Calu3 (cell line): ENCODE measurements around the gene MYO7A. TPM values are rescaled to one million over a fixed set of nuclear protein-coding genes. Genes with fewer than 3 reads are reported as not detected.

Source experiments
- Bru-seq: library from RNA; stranded (reverse); fragments of 400-500 nt; gene quantifications from one replicate; lab custom pipeline; 2021; lab: Mats Ljungman, UMichigan
- BruChase-seq, 2 experiments: library from RNA; stranded (reverse); fragments of 400-500 nt; gene quantifications; one replicate each; lab custom pipeline; 2021; lab: Mats Ljungman, UMichigan
- BruUV-seq: library from RNA; stranded (reverse); fragments of 400-500 nt; replicated peaks from 2 replicates; lab custom pipeline; 2021; lab: Mats Ljungman, UMichigan
- CTCF ChIA-PET: fragments of 300-600 bp; sonication (Branson Sonifier 250); formaldehyde crosslinking; loops from one replicate; lab custom pipeline; 2022; ENCODE audit warnings: antibody characterized with exemption; lab: Charles Lee
- DNase-seq: peaks from one replicate; pipeline ENCODE4 v3.0.0; 2022
- H3K27ac Mint-ChIP-seq: one replicate; pipeline ENCODE4 v1.8.0; 2022; ENCODE audit warnings: mixed read lengths; ENCODE audit not compliant: unreplicated experiment
- H3K27me3 Mint-ChIP-seq: one replicate; pipeline ENCODE4 v1.8.0; 2022; ENCODE audit warnings: mixed read lengths; ENCODE audit not compliant: unreplicated experiment
- H3K36me3 Mint-ChIP-seq: one replicate; pipeline ENCODE4 v1.8.0; 2022; ENCODE audit warnings: mild to moderate bottlenecking, moderate library complexity, mixed read lengths; ENCODE audit not compliant: insufficient read depth, unreplicated experiment
- H3K4me1 Mint-ChIP-seq: one replicate; pipeline ENCODE4 v1.8.0; 2022; ENCODE audit warnings: mild to moderate bottlenecking, low read depth, mixed read lengths; ENCODE audit not compliant: unreplicated experiment
- H3K4me3 Mint-ChIP-seq: one replicate; pipeline ENCODE4 v1.8.0; 2022; ENCODE audit warnings: mild to moderate bottlenecking, low read depth, moderate library complexity, mixed read lengths; ENCODE audit not compliant: unreplicated experiment
- H3K9me3 Mint-ChIP-seq: one replicate; pipeline ENCODE4 v1.8.0; 2022; ENCODE audit warnings: low read depth, mixed read lengths; ENCODE audit not compliant: unreplicated experiment
- CTCF ChIP-seq: fragments of 200-600 bp; IDR thresholded peaks from one replicate; pipeline ENCODE4 v1.8.0; 2022; ENCODE audit warnings: antibody characterized with exemption; ENCODE audit not compliant: unreplicated experiment
- intact Hi-C: fragments of 100-400 bp; cut with micrococcal nuclease; formaldehyde crosslinking; loops from one replicate; pipeline ENCODE4 v1.10.0; 2022; ENCODE audit not compliant: unreplicated experiment
- long read RNA-seq: library from polyadenylated mRNA; stranded (forward); transcript quantifications from one replicate; pipeline ENCODE4 v2.0.0, GENCODE V29; 2022
- total RNA-seq: library from RNA; stranded (reverse); gene quantifications from 2 replicates; pipeline ENCODE4 v1.2.3, GENCODE V29; 2022

The MYO7A gene
- total RNA-seq, result 3.7 and 5.2 TPM in 2 replicates
- percentile 25 among the genes with signal in this experiment for Bru-seq, nascent RNA
- BruChase-seq, experiment 1, labeled RNA remaining after a 6-hour chase, result percentile 29 among the genes with signal in this experiment
- BruChase-seq, experiment 2, labeled RNA remaining after a 2-hour chase, result percentile 22 among the genes with signal in this experiment
- long read RNA-seq, partial matches to known transcripts, result 2 of 3 reads
- long read RNA-seq, other reads (novel, unspliced or antisense), result 1 of 3 reads

GRCh38 chr11:77127920-77128691, at the start of gene MYO7A:
MYO7A (plus strand) TSS chr11:77128246; CDS start chr11:77130635, 2,389 bp downstream.
- Mint-ChIP-seq H3K27ac (no peak within 1 kb of the TSS), H3K4me1 (peaks cover 8% of the 10 kb centered on the region), H3K27me3 (no peaks in the 10 kb centered on the region), H3K9me3 (no peaks in the 10 kb centered on the region), H3K36me3 (peaks cover 20% of the 10 kb centered on the region), H3K4me3 (peak within 1 kb of the TSS; percentile 62)
- no peak for TF ChIP-seq CTCF
- DNase-seq, result peak; percentile 47
- no TSS peak for BruUV-seq
- intact Hi-C loops, result loop anchor here (1.0 to 5.0 kb wide), 2 partner anchors 60 to 429 kb away; no protein-coding TSS in a partner anchor
- CTCF ChIA-PET, result interaction anchor here (1.1 to 1.2 kb wide), 3 partner anchors 20 to 81 kb away, joined by 3 to 13 read pairs (median 3); no protein-coding TSS in a partner anchor

- H3K4me1 Mint-ChIP-seq, result peaks cover 37% of the 10 kb centered on the region
- H3K36me3 Mint-ChIP-seq, result peaks cover 5% of the 10 kb centered on the region
- no peak for DNase-seq
- H3K27me3 Mint-ChIP-seq, result no peaks in the 10 kb centered on the region
- H3K27ac Mint-ChIP-seq, result no peak overlapping the region
- CTCF ChIA-PET, result interaction anchor here (0.6 kb wide), 1 partner anchor 33 kb away, joined by 7 read pairs; no protein-coding TSS in a partner anchor
- TF ChIP-seq CTCF, result no peak
- H3K4me3 Mint-ChIP-seq, result no peak overlapping the region
- BruUV-seq, result no TSS peak
- H3K9me3 Mint-ChIP-seq, result no peaks in the 10 kb centered on the region
- intact Hi-C loops, result no loop called here
These were observed 48.4 kb upstream of the MYO7A start for GRCh38 chr11:77079666-77080065.

GRCh38 chr11:77080643-77081210, 47.3 kb upstream of the MYO7A start:
- H3K4me3 Mint-ChIP-seq, result no peak overlapping the region
- no peaks in the 10 kb centered on the region for H3K9me3 Mint-ChIP-seq
- no peak for TF ChIP-seq CTCF
- H3K27ac Mint-ChIP-seq, result no peak overlapping the region
- CTCF ChIA-PET, result interaction anchor here (1.1 kb wide), 1 partner anchor 10 kb away, joined by 3 read pairs; no protein-coding TSS in a partner anchor
- peaks cover 30% of the 10 kb centered on the region for H3K4me1 Mint-ChIP-seq
- intact Hi-C loops, result no loop called here
- H3K36me3 Mint-ChIP-seq, result no peaks in the 10 kb centered on the region
- DNase-seq, result no peak
- H3K27me3 Mint-ChIP-seq, result no peaks in the 10 kb centered on the region
- BruUV-seq, result no TSS peak

- CTCF ChIA-PET, result interaction anchor here (0.7 to 2.0 kb wide), 3 partner anchors 9 to 37 kb away, joined by 3 to 8 read pairs (median 3); no protein-coding TSS in a partner anchor
These were observed 46.6 kb upstream of the MYO7A start for GRCh38 chr11:77081381-77081851.

More at GRCh38 chr11:77081381-77081851, 46.6 kb upstream of the MYO7A start:
- Mint-ChIP-seq H3K36me3 (no peaks in the 10 kb centered on the region), H3K4me3 (no peak overlapping the region), H3K9me3 (no peaks in the 10 kb centered on the region), H3K27me3 (no peaks in the 10 kb centered on the region), H3K4me1 (peaks cover 30% of the 10 kb centered on the region), H3K27ac (no peak overlapping the region)
- intact Hi-C loops, result no loop called here
- TF ChIP-seq CTCF, result no peak
- BruUV-seq, result no TSS peak
- no peak for DNase-seq
